ENCODE results near the gene CDC42BPB. TPM values are rescaled to one million over a fixed set of nuclear protein-coding genes. Genes with fewer than 3 reads are reported as not detected.

CDC42BPB gene
- total and polyA plus RNA-seq, 2 of the 13 experiments (the other 11 are each of a cell fraction or from before 2014, with no cell fraction given): 19.7 to 32.3 TPM

DNA sequence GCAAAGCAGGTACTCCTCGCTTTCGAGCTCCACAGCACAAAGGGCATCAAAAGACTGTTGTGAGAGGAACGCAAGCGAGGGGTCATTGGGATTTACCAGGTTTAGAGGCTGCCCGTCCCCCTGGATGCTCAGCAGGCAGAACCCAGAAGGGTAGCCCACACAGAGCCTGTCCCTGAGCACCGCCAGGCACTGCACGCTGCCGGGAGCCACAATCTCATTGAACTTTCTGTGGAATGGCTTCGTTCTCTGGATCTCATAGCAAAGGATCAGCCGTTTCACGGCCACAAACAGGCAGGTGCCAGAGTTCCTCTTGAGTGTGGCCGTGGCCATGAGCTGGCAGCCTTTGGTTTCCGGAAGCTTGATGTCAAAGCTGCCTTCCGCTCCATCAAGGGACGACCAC, 113.4 kb downstream of the CDC42BPB start (continued):
- TF ChIP-seq ZNF572 (CRISPR knock-in tag; IDR thresholded peaks at IDR 0.05) (no peak), RFX1 (IDR thresholded peaks at IDR 0.05) (no peak)

DNA sequence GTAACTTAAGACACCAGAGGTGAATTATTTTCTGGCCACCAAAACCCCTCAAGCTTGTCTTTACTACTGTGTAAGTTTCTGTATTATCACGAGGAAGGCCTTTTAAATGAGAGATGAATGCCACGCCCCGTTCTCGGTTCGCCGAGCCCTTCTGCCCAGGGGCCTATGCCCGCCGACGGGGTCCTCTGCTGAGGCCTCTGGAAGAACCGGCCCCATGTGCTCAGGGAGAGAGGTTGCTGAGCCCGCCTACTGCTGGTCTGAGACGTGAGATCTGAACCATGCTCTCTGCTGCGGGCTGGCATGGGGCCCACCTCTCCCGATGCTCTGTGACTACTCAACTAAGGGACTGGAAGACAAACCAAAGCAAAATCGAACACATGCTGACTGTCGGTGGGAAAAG, 113.9 kb downstream of the CDC42BPB start:
- DNase-seq (ENCODE audit: low spot score): no peak
- Histone ChIP-seq H3K27ac (ENCODE audit: extremely low read length, insufficient read depth, low read length) (no peak overlapping the region), H2AFZ (ENCODE audit: low read length) (no peak overlapping the region), H3K9me3 (ENCODE audit: low read length) (no peaks in the 10 kb centered on the region), H4K20me1 (ENCODE audit: insufficient read depth, low read length) (no peaks in the 10 kb centered on the region), H3K79me2 (ENCODE audit: insufficient read depth, low read length) (no peaks in the 10 kb centered on the region), H3K4me3 (replicated peaks in 1 of 3; ENCODE audit: insufficient read depth in 1 of 3, low read depth in 2 of 3, low read length in 3 of 3) (no peak overlapping the region), H3K36me3 (replicated peaks in 1 of 2; ENCODE audit: control insufficient read depth in 1 of 2, insufficient read depth in 2 of 2, low read length in 2 of 2) (peaks cover 16 to 24% of the 10 kb centered on the region in 2 experiments; a peak in 4 of 5 replicates), H3K4me1 (ENCODE audit: insufficient read depth, low read length) (no peaks in the 10 kb centered on the region), H3K4me2 (ENCODE audit: low read depth, low read length) (no peak overlapping the region), H3K9ac (ENCODE audit: insufficient read depth, low read depth, low read length) (no peak overlapping the region), H3K27me3 (ENCODE audit: control insufficient read depth in 1 of 2, insufficient read depth in 2 of 2, low read length in 2 of 2) (no peaks in the 10 kb centered on the region)
- no peak for ATAC-seq
- no peak for FAIRE-seq
- no TSS peak for BruUV-seq (replicated peaks)
- peak; percentile 43 for TF ChIP-seq RBM22 (optimal IDR thresholded peaks at IDR 0.05; ENCODE audit: low read length)
- TF ChIP-seq ZNF614 (CRISPR knock-in tag; IDR thresholded peaks at IDR 0.05; ENCODE audit: borderline replicate concordance): no peak
- TF ChIP-seq ZFP36L2 (CRISPR knock-in tag; IDR thresholded peaks at IDR 0.05): no peak
- POLR2A ChIA-PET: no interaction called here
- CTCF ChIA-PET (ENCODE audit: low intra/inter-chr PET ratio, low total read pairs): no interaction called here
- intact Hi-C loops (cut with micrococcal nuclease; ENCODE audit: unreplicated experiment): no loop called here
- in situ Hi-C loops (cut with HindIII; ENCODE audit: extremely low pct_ligation_motif_present, low pct_unique_long_range_greater_than_20kb): no loop called here
- WGBS (ENCODE audit: low lambda C conversion rate): 95% methylated on average over 16 of the region's 16 CpGs

- TF ChIP-seq MIER3 (CRISPR knock-in tag; IDR thresholded peaks at IDR 0.05; ENCODE audit: borderline replicate concordance) (no peak), RBM22 (optimal IDR thresholded peaks at IDR 0.05; ENCODE audit: low read length) (peak; percentile 29), KDM4B (CRISPR knock-in tag; IDR thresholded peaks at IDR 0.05) (no peak), POGZ (CRISPR knock-in tag; IDR thresholded peaks at IDR 0.05) (no peak)
- Histone ChIP-seq H3K9ac (ENCODE audit: insufficient read depth, low read depth, low read length) (no peak overlapping the region), H3K9me3 (ENCODE audit: low read length) (no peaks in the 10 kb centered on the region), H3K79me2 (ENCODE audit: insufficient read depth, low read length) (no peaks in the 10 kb centered on the region), H3K27me3 (ENCODE audit: control insufficient read depth in 1 of 2, insufficient read depth in 2 of 2, low read length in 2 of 2) (no peaks in the 10 kb centered on the region), H3K36me3 (replicated peaks in 1 of 2; ENCODE audit: control insufficient read depth in 1 of 2, insufficient read depth in 2 of 2, low read length in 2 of 2) (peaks cover 10 to 20% of the 10 kb centered on the region in 2 experiments; a peak in 4 of 5 replicates), H3K4me3 (replicated peaks in 1 of 3; ENCODE audit: insufficient read depth in 1 of 3, low read depth in 2 of 3, low read length in 3 of 3) (no peak overlapping the region), H2AFZ (ENCODE audit: low read length) (no peak overlapping the region), H4K20me1 (ENCODE audit: insufficient read depth, low read length) (no peaks in the 10 kb centered on the region), H3K4me1 (ENCODE audit: insufficient read depth, low read length) (no peaks in the 10 kb centered on the region), H3K4me2 (ENCODE audit: low read depth, low read length) (no peak overlapping the region), H3K27ac (ENCODE audit: extremely low read length, insufficient read depth, low read length) (no peak overlapping the region)
- POLR2A ChIA-PET: no interaction called here
- in situ Hi-C loops (cut with HindIII; ENCODE audit: extremely low pct_ligation_motif_present, low pct_unique_long_range_greater_than_20kb) (no loop called here), intact Hi-C loops (cut with micrococcal nuclease; ENCODE audit: unreplicated experiment) (no loop called here)
- FAIRE-seq (no peak), ATAC-seq (no peak), DNase-seq (ENCODE audit: low spot score) (no peak)
- 81% methylated on average over 6 of the region's 13 CpGs for WGBS (ENCODE audit: low lambda C conversion rate)
- CTCF ChIA-PET (ENCODE audit: low intra/inter-chr PET ratio, low total read pairs): no interaction called here
- BruUV-seq (replicated peaks): no TSS peak
These were observed 115.3 kb downstream of the CDC42BPB start for GRCh38 chr14:102942069-102942468.
